Hepatocyte (in vitro differentiated cells): Measurements from ENCODE around the gene MIPOL1. TPM values are rescaled to one million over a fixed set of nuclear protein-coding genes. Genes with fewer than 3 reads are reported as not detected.

Experiments
- DNase-seq: peaks from one replicate; pipeline ENCODE4 v3.0.0-alpha.2; 2016; ENCODE audit warnings: low spot score
- H2AFZ ChIP-seq: fragments of 200-600 bp; sonication (generic); 2 replicates; pipeline ENCODE4 v1.6.0; 2016; ENCODE audit warnings: antibody characterized with exemption, mild to moderate bottlenecking
- H3K27ac ChIP-seq: fragments of 200-600 bp; sonication (generic); 2 replicates; pipeline ENCODE4 v1.5.1; 2016; ENCODE audit warnings: mild to moderate bottlenecking
- H3K27me3 ChIP-seq: fragments of 200-600 bp; sonication (generic); 2 replicates; pipeline ENCODE4 v1.6.1; 2016
- H3K36me3 ChIP-seq: fragments of 200-600 bp; sonication (generic); replicated peaks from 2 replicates; pipeline ENCODE4 v1.5.1; 2016; ENCODE audit warnings: low read depth; ENCODE audit not compliant: insufficient read depth
- H3K4me1 ChIP-seq: fragments of 200-600 bp; sonication (generic); 2 replicates; pipeline ENCODE4 v1.5.1; 2016; ENCODE audit warnings: mild to moderate bottlenecking, moderate library complexity; ENCODE audit not compliant: insufficient read depth
- H3K4me2 ChIP-seq: fragments of 200-600 bp; sonication (generic); 2 replicates; pipeline ENCODE4 v1.6.0; 2016
- H3K4me3 ChIP-seq: fragments of 200-600 bp; sonication (generic); 2 replicates; pipeline ENCODE4 v1.5.1; 2016; ENCODE audit warnings: mild to moderate bottlenecking
- H3K79me2 ChIP-seq: fragments of 200-600 bp; sonication (generic); 2 replicates; pipeline ENCODE4 v1.6.0; 2017; ENCODE audit warnings: mild to moderate bottlenecking
- H3K9me2 ChIP-seq: fragments of 200-600 bp; sonication (generic); replicated peaks from 2 replicates; pipeline ENCODE4 v1.6.0; 2017; ENCODE audit warnings: mild to moderate bottlenecking; ENCODE audit not compliant: insufficient read depth
- H3K9me3 ChIP-seq: fragments of 200-600 bp; sonication (generic); 2 replicates; pipeline ENCODE4 v1.5.1; 2016; ENCODE audit warnings: low read depth, mild to moderate bottlenecking
- H4K20me1 ChIP-seq: fragments of 200-600 bp; sonication (generic); 2 replicates; pipeline ENCODE4 v1.6.0; 2016; ENCODE audit warnings: mild to moderate bottlenecking; ENCODE audit not compliant: insufficient read depth, poor library complexity, severe bottlenecking
- CTCF ChIP-seq: fragments of 200-600 bp; sonication (generic); IDR thresholded peaks from 2 replicates; pipeline ENCODE4 v1.5.1; 2016; ENCODE audit warnings: antibody characterized with exemption, mild to moderate bottlenecking; ENCODE audit not compliant: poor library complexity
- EZH2 ChIP-seq: fragments of 200-600 bp; sonication (generic); IDR thresholded peaks from 2 replicates; pipeline ENCODE4 v1.6.1; 2016; ENCODE audit warnings: antibody characterized with exemption, mild to moderate bottlenecking, borderline replicate concordance
- EZH2phosphoT487 ChIP-seq: fragments of 200-600 bp; sonication (generic); IDR thresholded peaks from one replicate; pipeline ENCODE4 v1.6.1; 2018; ENCODE audit warnings: antibody characterized with exemption, mild to moderate bottlenecking, low read depth, moderate library complexity; ENCODE audit not compliant: unreplicated experiment, severe bottlenecking
- WGBS: methylation state at CpG from one replicate; pipeline ENCODE4 v1.1.6; 2016; ENCODE audit warnings: low lambda C conversion rate; ENCODE audit errors: missing lambda C conversion rate; 5-methylcytosine and 5-hydroxymethylcytosine counted together
- polyA plus RNA-seq: library from polyadenylated mRNA; unstranded; fragments of >200 nt; fragmentation: Nextera tagmentation; extraction: Ambion mirVana; gene quantifications from 2 replicates; pipeline ENCODE4 v1.2.1, GENCODE V29; 2016
- total RNA-seq: library from RNA; depleted of rRNA; stranded (reverse); fragments of >200 nt; gene quantifications from 2 replicates; pipeline ENCODE4 v1.2.3, GENCODE V29; 2014

MIPOL1 gene
- total and polyA plus RNA-seq, 2 experiments from 2014 or later, result 2.6 to 16.6 TPM

GRCh38 chr14:37594238-37594970, 396.7 kb downstream of the MIPOL1 start:
- H3K27me3 ChIP-seq, result peaks cover 58% of the 10 kb centered on the region
- peak overlapping the region; percentile 87 for H3K4me2 ChIP-seq
- TF ChIP-seq CTCF (peak; percentile 83), EZH2 (peak; percentile 53), EZH2phosphoT487 (no peak)
- WGBS, result under 1% methylated on average over 33 of the region's 56 CpGs
- DNase-seq, result peak; percentile 90
- H4K20me1 ChIP-seq, result no peaks in the 10 kb centered on the region
- H3K9me3 ChIP-seq, result no peaks in the 10 kb centered on the region
- H3K9me2 ChIP-seq, result no peaks in the 10 kb centered on the region
- peaks cover 59% of the 10 kb centered on the region for H3K79me2 ChIP-seq
- peak overlapping the region; percentile 55 for H3K4me3 ChIP-seq
- H2AFZ ChIP-seq, result peak overlapping the region; percentile 18
- H3K4me1 ChIP-seq, result peaks cover 8% of the 10 kb centered on the region
- H3K36me3 ChIP-seq, result no peaks in the 10 kb centered on the region
- H3K27ac ChIP-seq, result peak overlapping the region; percentile 95

GRCh38 chr14:37594971-37595808, 397.5 kb downstream of the MIPOL1 start, which contains the start of the genes FOXA1 and TTC6:
FOXA1 (minus strand) TSS chr14:37595249; CDS start chr14:37594972, 277 bp downstream.
TTC6 (plus strand) TSS chr14:37595629; CDS start chr14:37622065, 26,436 bp downstream.
- WGBS, result under 1% methylated on average over 24 of the region's 92 CpGs
- Histone ChIP-seq H3K4me1 (peaks cover 11% of the 10 kb centered on the region), H3K27ac (peak within 1 kb of the TSS; percentile 95), H3K9me3 (no peaks in the 10 kb centered on the region), H3K9me2 (no peaks in the 10 kb centered on the region), H3K36me3 (no peaks in the 10 kb centered on the region), H4K20me1 (no peaks in the 10 kb centered on the region), H3K4me2 (peak within 1 kb of the TSS; percentile 87), H3K79me2 (peaks cover 61% of the 10 kb centered on the region), H3K27me3 (peaks cover 64% of the 10 kb centered on the region), H3K4me3 (peak within 1 kb of the TSS; percentile 55), H2AFZ (peak within 1 kb of the TSS; percentile 18)
- TF ChIP-seq CTCF (no peak), EZH2 (no peak), EZH2phosphoT487 (no peak)
- DNase-seq, result peak; percentile 80

DNA sequence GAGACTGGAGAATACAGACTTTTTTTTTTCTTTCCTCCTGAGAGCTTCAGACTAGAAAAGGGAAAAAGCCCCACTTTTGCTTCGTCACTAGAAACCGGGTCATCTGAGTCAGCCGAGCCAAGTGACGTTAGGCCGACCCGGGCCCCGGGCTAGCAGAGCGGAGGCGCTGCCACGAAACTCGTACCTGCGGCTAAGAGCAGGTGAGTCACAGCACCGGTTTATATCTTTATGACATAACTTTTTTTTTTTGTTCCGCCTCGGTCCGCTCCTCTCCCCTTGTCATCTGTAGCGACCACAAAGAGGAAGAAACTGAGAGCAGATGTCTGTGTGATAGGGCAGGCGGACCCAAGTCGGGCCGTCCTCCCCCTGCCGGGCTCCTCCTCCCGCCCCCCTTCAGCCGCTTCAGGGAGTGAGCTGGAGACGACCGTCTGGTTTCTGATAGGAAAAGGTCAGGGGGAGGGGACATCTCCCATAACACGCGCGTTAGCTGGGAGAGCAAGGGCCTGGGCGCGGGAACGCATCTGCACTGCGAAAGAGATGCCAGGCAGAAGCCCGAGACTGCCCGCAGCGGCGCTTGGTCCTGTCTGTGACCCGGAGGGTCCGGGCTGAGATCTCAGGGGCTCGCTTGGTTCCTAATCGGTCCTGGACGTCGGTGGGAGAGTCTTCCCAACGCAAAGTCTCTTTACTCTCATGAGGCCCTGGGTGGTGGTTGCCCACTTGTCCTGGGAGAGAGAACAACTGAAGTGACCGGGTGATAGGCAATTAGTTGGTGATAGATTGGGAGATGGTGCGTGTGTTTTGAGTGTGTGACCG, 398.3 kb downstream of the MIPOL1 start:
- H3K9me3 ChIP-seq, result no peaks in the 10 kb centered on the region
- peaks cover 61% of the 10 kb centered on the region for H3K79me2 ChIP-seq
- peak overlapping the region; percentile 95 for H3K27ac ChIP-seq
- peak; percentile 93 for DNase-seq
- peaks cover 64% of the 10 kb centered on the region for H3K27me3 ChIP-seq
- H3K9me2 ChIP-seq, result no peaks in the 10 kb centered on the region
- H3K36me3 ChIP-seq, result no peaks in the 10 kb centered on the region
- H4K20me1 ChIP-seq, result no peaks in the 10 kb centered on the region
- H3K4me3 ChIP-seq, result peak overlapping the region; percentile 15
- 3% methylated on average over 46 of the region's 46 CpGs for WGBS
- H3K4me1 ChIP-seq, result peaks cover 16% of the 10 kb centered on the region
- H3K4me2 ChIP-seq, result peak overlapping the region; percentile 87
- TF ChIP-seq EZH2phosphoT487, result peak; percentile 36
- TF ChIP-seq EZH2, result peak; percentile 80
- no peak for TF ChIP-seq CTCF
- peak overlapping the region; percentile 0 for H2AFZ ChIP-seq
